ENCODE data around the gene NUDT16. TPM values are rescaled to one million over a fixed set of nuclear protein-coding genes. Genes with fewer than 3 reads are reported as not detected.

Gene NUDT16
- total and polyA plus RNA-seq, 12 donors: 26.7 to 44.1 (median 38.5) TPM

GRCh38 chr3:131348911-131349310 lies 32.7 kb upstream of the NUDT16 start:
- H3K4me3 ChIP-seq: no peak overlapping the region
- TF ChIP-seq CTCF (IDR thresholded peaks at IDR 0.05): no peak
- 69% methylated on average over 2 of the region's 2 CpGs for WGBS, 2 donors
- H3K4me1 ChIP-seq: peaks cover 5 to 46% (median 19%) of the 10 kb centered on the region in 9 donors
- peaks cover 0 to 7% (median 0%) of the 10 kb centered on the region in 11 donors for H3K9me3 ChIP-seq
- H3K36me3 ChIP-seq: no peaks in the 10 kb centered on the region
- no peak for ATAC-seq
- no peaks in the 10 kb centered on the region for H3K27me3 ChIP-seq
- DNase-seq: no peak
- intact Hi-C loops (cut with DNase I): loop anchor here in 1 of 10 donors (2.0 kb wide), 1 partner anchor 34 kb away; no protein-coding TSS in a partner anchor
- H3K27ac ChIP-seq: peak overlapping the region in 8 of 10 donors; percentile 19 to 85 (median 79)

GRCh38 chr3:131349454-131349853 lies 32.1 kb upstream of the NUDT16 start:
- Histone ChIP-seq H3K9me3 (peaks cover 0 to 3% (median 0%) of the 10 kb centered on the region in 11 donors), H3K27ac (peak overlapping the region; percentile 19 to 85 (median 78)), H3K36me3 (no peaks in the 10 kb centered on the region), H3K27me3 (no peaks in the 10 kb centered on the region), H3K4me3 (peak overlapping the region in 4 of 10 donors; percentile 2 to 11 (median 4)), H3K4me1 (peaks cover 5 to 51% (median 25%) of the 10 kb centered on the region in 9 donors)
- intact Hi-C loops (cut with DNase I): loop anchor here in 1 of 10 donors (2.0 kb wide), 1 partner anchor 33 kb away; no protein-coding TSS in a partner anchor
- peak in 6 of 8 donors; percentile 67 to 81 (median 76) for ATAC-seq
- DNase-seq: no peak
- 53 to 68% methylated on average over 5 of the region's 5 CpGs for WGBS, 2 donors
- no peak for TF ChIP-seq CTCF (IDR thresholded peaks at IDR 0.05)

- no peak for TF ChIP-seq CTCF (IDR thresholded peaks at IDR 0.05)
- no peaks in the 10 kb centered on the region for H3K36me3 ChIP-seq
- peaks cover 5 to 56% (median 25%) of the 10 kb centered on the region in 9 donors for H3K4me1 ChIP-seq
- WGBS, 2 donors: 37 to 61% methylated on average over 4 of the region's 4 CpGs
- peak; percentile 39 to 57 for DNase-seq
- peak overlapping the region in 4 of 10 donors; percentile 2 to 11 (median 4) for H3K4me3 ChIP-seq
- H3K27ac ChIP-seq: peak overlapping the region; percentile 19 to 85 (median 78)
- peak; percentile 59 to 86 (median 78) for ATAC-seq
- intact Hi-C loops (cut with DNase I): loop anchor here in 1 of 10 donors (2.0 kb wide), 1 partner anchor 33 kb away; no protein-coding TSS in a partner anchor
- no peaks in the 10 kb centered on the region for H3K9me3 ChIP-seq
- H3K27me3 ChIP-seq: no peaks in the 10 kb centered on the region
These were observed 31.6 kb upstream of the NUDT16 start for GRCh38 chr3:131349946-131350347.

GRCh38 chr3:131350506-131350905 lies 31.1 kb upstream of the NUDT16 start:
- Histone ChIP-seq H3K4me1 (peaks cover 5 to 57% (median 25%) of the 10 kb centered on the region in 9 donors), H3K4me3 (no peak overlapping the region), H3K36me3 (no peaks in the 10 kb centered on the region), H3K9me3 (no peaks in the 10 kb centered on the region), H3K27me3 (no peaks in the 10 kb centered on the region), H3K27ac (peak overlapping the region in 8 of 10 donors; percentile 37 to 85 (median 79))
- 93 to 94% methylated on average over 1 of the region's 1 CpG for WGBS, 2 donors
- DNase-seq (no peak), ATAC-seq (no peak)
- intact Hi-C loops (cut with DNase I): no loop called here
- TF ChIP-seq CTCF (IDR thresholded peaks at IDR 0.05): no peak

Measured in heart right ventricle (tissue), 16 donors.